SW 1271 (cell line): ENCODE results near the gene MINDY2.

Source experiments
- DNase-seq, 2 experiments: peaks; one replicate each; lab custom pipeline; 2025; lab: John Stamatoyannopoulos, UW

MINDY2 gene

GRCh38 chr15:58770857-58771620 lies at the start of gene MINDY2:
Gene MINDY2 (plus strand): TSS chr15:58771302. CDS start chr15:58771396, 94 bp downstream.
- DNase-seq = peak; percentile 96 to 99

- DNase-seq = no peak
These were observed 46.6 kb upstream of the MINDY2 start for GRCh38 chr15:58724466-58724865.

- DNase-seq = no peak
These were observed 44.2 kb upstream of the MINDY2 start for GRCh38 chr15:58726867-58727266.

- DNase-seq = peak; percentile 39 to 79
These were observed 39.2 kb upstream of the MINDY2 start for GRCh38 chr15:58731756-58732535.

- DNase-seq = no peak
These were observed 38.3 kb upstream of the MINDY2 start for GRCh38 chr15:58732625-58733363.

GRCh38 chr15:58734859-58735258 lies 36.2 kb upstream of the MINDY2 start:
- DNase-seq = no peak

- DNase-seq = no peak
These were observed 35.0 kb upstream of the MINDY2 start for GRCh38 chr15:58736018-58736643.

- no peak for DNase-seq
These were observed 33.8 kb upstream of the MINDY2 start for GRCh38 chr15:58737298-58737697.

GRCh38 chr15:58738046-58738707 lies 32.9 kb upstream of the MINDY2 start:
- DNase-seq = peak in 1 of 2 experiments; percentile 39

- no peak for DNase-seq
These were observed 30.7 kb upstream of the MINDY2 start for GRCh38 chr15:58740436-58740835.

- DNase-seq = no peak
These were observed 30.1 kb upstream of the MINDY2 start for GRCh38 chr15:58741032-58741431.

GRCh38 chr15:58742022-58742813 lies 28.9 kb upstream of the MINDY2 start:
- DNase-seq = no peak

- no peak for DNase-seq
These were observed 28.1 kb upstream of the MINDY2 start for GRCh38 chr15:58742819-58743502.

- DNase-seq = no peak
These were observed 24.9 kb upstream of the MINDY2 start for GRCh38 chr15:58746174-58746573.

- DNase-seq = no peak
These were observed 22.9 kb upstream of the MINDY2 start for GRCh38 chr15:58748040-58748851.

- DNase-seq = peak in 1 of 2 experiments; percentile 35
These were observed 22.1 kb upstream of the MINDY2 start for GRCh38 chr15:58748852-58749531.

GRCh38 chr15:58749532-58750337 lies 21.4 kb upstream of the MINDY2 start, which contains the start of gene ADAM10:
Gene ADAM10 (minus strand): TSS chr15:58749707. CDS start chr15:58749534, 173 bp downstream.
- peak; percentile 98 to 99 for DNase-seq

GRCh38 chr15:58752716-58753115 lies 18.4 kb upstream of the MINDY2 start:
- no peak for DNase-seq
